ENCODE measurements around the gene PRTN3. TPM values are rescaled to one million over a fixed set of nuclear protein-coding genes. Genes with fewer than 3 reads are reported as not detected.
"Not testable (repeated sequence)": the region's sequence is repeated elsewhere in the genome, so short reads cannot be mapped to it uniquely, and the experiment has no call there.

PRTN3 gene
- polyA plus RNA-seq, 1 experiment, result not detected

- DNase-seq (ENCODE audit: low read depth, low spot score), result no peak
- H3K27ac ChIP-seq (ENCODE audit: low read depth, low read length), result no peak overlapping the region
- peaks cover 17% of the 10 kb centered on the region for H3K27me3 ChIP-seq (ENCODE audit: control insufficient read depth, insufficient read depth, low read length)
- H3K4me3 ChIP-seq (ENCODE audit: low read depth, low read length), result no peak overlapping the region
- ChIA-PET POLR2A (no interaction called here), CTCF (no interaction called here)
- no peak for TF ChIP-seq CTCF (IDR thresholded peaks at IDR 0.05; ENCODE audit: low read depth, low read length)
- H3K9me3 ChIP-seq (ENCODE audit: control insufficient read depth, insufficient read depth, low read length), result no peaks in the 10 kb centered on the region; the same call in 1 of the 2 replicates
Observed at GRCh38 chr19:853014-853585, 12.3 kb downstream of the PRTN3 start.

GRCh38 chr19:853614-854220 lies 12.9 kb downstream of the PRTN3 start:
- DNase-seq (ENCODE audit: low read depth, low spot score); H3K27ac ChIP-seq (ENCODE audit: low read depth, low read length); H3K9me3 ChIP-seq (ENCODE audit: control insufficient read depth, insufficient read depth, low read length); H3K4me3 ChIP-seq (ENCODE audit: low read depth, low read length); CTCF ChIA-PET: not testable (repeated sequence)
- H3K27me3 ChIP-seq (ENCODE audit: control insufficient read depth, insufficient read depth, low read length), result peaks cover 14% of the 10 kb centered on the region
- POLR2A ChIA-PET, result interaction anchor here (0.7 kb wide), 1 partner anchor 10 kb away, joined by 3 read pairs; no protein-coding TSS in a partner anchor

- ChIA-PET POLR2A (interaction anchor here (0.7 kb wide), 2 partner anchors 9 to 39 kb away, joined by 3 read pairs; no protein-coding TSS in a partner anchor), CTCF (no interaction called here)
- H3K9me3 ChIP-seq (ENCODE audit: control insufficient read depth, insufficient read depth, low read length), result no peaks in the 10 kb centered on the region; the same call in 1 of the 2 replicates
- peaks cover 16% of the 10 kb centered on the region for H3K27me3 ChIP-seq (ENCODE audit: control insufficient read depth, insufficient read depth, low read length)
- TF ChIP-seq CTCF (IDR thresholded peaks at IDR 0.05; ENCODE audit: low read depth, low read length), result no peak
- DNase-seq (ENCODE audit: low read depth, low spot score), result no peak
- H3K4me3 ChIP-seq (ENCODE audit: low read depth, low read length), result no peak overlapping the region
- H3K27ac ChIP-seq (ENCODE audit: low read depth, low read length), result no peak overlapping the region
Observed at GRCh38 chr19:854549-854948, 13.8 kb downstream of the PRTN3 start.

- DNase-seq (ENCODE audit: low read depth, low spot score), result no peak
- Histone ChIP-seq H3K9me3 (ENCODE audit: control insufficient read depth, insufficient read depth, low read length) (no peaks in the 10 kb centered on the region; the same call in 1 of the 2 replicates), H3K27me3 (ENCODE audit: control insufficient read depth, insufficient read depth, low read length) (peaks cover 16% of the 10 kb centered on the region), H3K27ac (ENCODE audit: low read depth, low read length) (no peak overlapping the region), H3K4me3 (ENCODE audit: low read depth, low read length) (no peak overlapping the region)
- ChIA-PET POLR2A (no interaction called here), CTCF (no interaction called here)
- no peak for TF ChIP-seq CTCF (IDR thresholded peaks at IDR 0.05; ENCODE audit: low read depth, low read length)
Observed at GRCh38 chr19:855142-855541, 14.3 kb downstream of the PRTN3 start.

GRCh38 chr19:855566-856120 lies 14.8 kb downstream of the PRTN3 start:
- ChIA-PET CTCF (no interaction called here), POLR2A (no interaction called here)
- peaks cover 16% of the 10 kb centered on the region for H3K27me3 ChIP-seq (ENCODE audit: control insufficient read depth, insufficient read depth, low read length)

More at GRCh38 chr19:855566-856120, 14.8 kb downstream of the PRTN3 start:
- Histone ChIP-seq H3K27ac (ENCODE audit: low read depth, low read length) (no peak overlapping the region), H3K9me3 (ENCODE audit: control insufficient read depth, insufficient read depth, low read length) (no peaks in the 10 kb centered on the region; the same call in 1 of the 2 replicates), H3K4me3 (ENCODE audit: low read depth, low read length) (no peak overlapping the region)
- no peak for TF ChIP-seq CTCF (IDR thresholded peaks at IDR 0.05; ENCODE audit: low read depth, low read length)
- no peak for DNase-seq (ENCODE audit: low read depth, low spot score)

All from AG04450 (cell line).